SK-N-MC (cell line): ENCODE measurements around the gene EPAS1.

Source experiments
- EZH2 ChIP-seq: fragments of 200-600 bp; sonication (generic); IDR thresholded peaks from one replicate; pipeline ENCODE4 v1.6.1; 2017; ENCODE audit warnings: antibody characterized with exemption
- POLR2AphosphoS5 ChIP-seq: IDR thresholded peaks from 2 replicates; pipeline ENCODE4 v1.6.1; 2012; ENCODE audit warnings: mild to moderate bottlenecking, low read depth, low read length, borderline replicate concordance

DNA sequence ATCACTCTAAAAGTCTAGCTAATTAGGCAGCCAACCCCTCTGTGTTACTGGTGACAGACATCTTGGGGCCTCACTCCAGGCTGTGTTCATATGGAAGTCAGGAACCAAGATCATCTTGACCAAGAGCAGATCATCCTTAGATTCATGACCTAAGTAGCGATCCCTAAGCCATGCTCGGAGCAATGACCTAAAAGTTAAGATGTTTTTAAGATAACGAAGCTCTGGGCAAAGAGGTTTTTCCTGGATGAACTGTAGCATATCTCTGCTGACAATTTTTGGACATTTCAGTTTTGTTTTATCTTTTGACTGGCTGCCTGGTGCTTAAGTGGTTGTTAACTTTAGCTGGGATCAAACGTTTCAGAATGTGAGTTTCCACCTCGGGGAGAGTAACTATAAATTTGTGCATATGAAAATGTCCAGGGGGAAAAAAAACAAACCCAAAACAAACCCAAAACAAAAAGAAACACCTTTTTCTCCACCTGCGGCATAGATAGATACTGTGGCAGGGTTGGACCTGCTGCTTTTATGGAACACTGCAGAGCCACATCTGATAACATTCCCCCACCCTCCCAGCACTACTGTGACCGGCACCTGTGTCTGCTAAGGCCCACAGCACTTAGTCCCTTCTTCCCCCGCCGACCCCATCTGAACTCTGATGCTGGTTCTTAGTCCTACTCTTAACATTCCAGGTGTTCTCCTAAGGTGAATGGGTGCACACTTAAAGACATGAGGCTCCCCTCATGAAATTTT is 45.5 kb downstream of the EPAS1 start:
- TF ChIP-seq EZH2 = no peak
- TF ChIP-seq POLR2AphosphoS5 = no peak
